ENCODE results near the gene TMEM236.

TMEM236 gene

DNA sequence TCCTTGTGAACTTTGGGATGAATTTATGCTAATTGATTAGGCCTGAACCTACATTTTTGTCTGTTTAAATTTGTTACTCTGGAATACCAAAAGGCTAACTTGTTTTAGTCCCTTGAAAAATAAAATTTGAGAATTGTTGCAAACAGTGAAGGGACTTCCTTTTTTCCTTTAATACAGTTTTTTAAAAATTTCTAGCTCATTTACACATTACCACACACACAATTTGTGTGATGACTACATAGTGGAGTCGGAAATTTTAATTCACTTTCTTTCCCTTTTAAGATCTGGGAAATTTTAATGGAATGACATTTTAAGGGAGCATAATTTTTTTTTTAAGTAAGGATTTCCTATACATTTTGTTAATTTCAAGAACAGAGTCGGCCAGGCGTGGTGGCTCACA is 8.6 kb upstream of the TMEM236 start:
- DNase-seq: no peak

DNA sequence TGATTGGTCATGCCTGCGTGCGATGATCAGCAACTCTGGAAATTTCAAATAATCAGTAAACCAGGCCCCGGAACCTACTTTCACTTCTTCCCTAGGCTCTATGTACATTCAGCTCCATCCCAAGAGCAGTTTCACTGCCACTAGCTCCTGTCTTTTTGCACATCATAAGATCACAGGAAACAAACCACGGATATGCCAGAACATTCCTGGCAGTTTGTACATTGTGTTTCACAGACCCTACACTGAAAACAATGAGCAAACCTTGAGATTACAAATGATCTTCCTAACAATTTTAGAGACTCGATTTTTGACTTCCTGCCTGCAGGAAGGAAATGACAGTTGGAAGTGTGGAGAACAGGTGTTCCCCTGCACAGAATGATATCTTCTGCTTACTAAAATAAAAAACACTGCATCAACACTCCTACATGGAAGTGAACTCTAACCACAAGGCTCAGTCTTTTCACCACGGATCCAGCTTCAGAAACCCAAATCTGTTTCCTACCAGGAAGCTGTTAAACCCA is 7.6 kb upstream of the TMEM236 start:
- DNase-seq: no peak

DNA sequence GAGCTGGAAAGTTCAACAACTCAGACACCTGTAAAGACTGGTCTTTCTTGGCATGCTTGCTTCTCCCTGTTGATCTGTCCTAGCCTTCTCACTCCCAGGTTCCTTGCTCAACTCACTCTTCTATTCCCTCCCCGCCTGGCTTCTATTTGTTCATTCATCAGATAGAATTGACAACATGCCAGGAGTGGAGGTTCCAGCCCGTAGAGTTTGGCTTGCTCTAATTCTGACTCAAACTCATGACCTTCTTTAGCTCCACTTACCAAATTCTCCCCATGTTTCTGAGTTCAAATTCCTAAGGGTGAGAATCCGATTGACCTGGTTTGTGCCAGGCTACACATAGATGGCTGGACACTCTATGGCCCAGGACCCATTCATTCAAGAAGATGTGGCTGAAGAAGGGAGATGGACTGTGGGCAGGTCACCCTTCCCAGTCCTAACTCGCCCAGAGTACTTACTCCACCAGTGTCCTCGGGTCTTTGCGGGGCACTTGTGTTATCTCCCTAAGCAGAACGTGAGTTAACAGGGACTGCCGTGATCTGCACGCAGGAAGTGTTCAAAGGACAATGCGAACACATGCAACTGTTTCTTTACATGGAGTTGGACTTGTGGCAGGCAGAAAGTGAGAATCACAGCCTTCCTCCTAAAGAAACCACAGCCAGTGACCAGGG is 4.0 kb upstream of the TMEM236 start:
- no peak for DNase-seq

DNA sequence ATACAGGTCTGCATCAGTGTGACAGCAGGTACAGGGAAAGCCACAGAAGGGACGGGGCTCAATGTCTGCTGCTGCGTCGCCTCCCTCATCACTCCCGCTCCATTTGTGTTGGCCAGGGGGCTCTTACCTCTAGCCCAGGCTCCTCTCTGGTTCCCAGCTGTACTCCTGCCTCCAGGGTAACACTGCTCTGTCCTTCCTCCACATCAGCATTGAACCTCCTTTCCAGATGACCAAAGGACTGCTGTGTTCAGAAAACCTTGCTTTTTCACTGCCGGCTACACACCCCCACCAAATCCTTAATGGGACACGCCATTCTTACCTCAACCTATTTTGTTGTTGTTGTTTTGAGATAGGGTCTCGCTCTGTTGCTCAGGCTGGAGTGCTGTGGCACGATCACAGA is 2.1 kb upstream of the TMEM236 start:
- DNase-seq: no peak

DNA sequence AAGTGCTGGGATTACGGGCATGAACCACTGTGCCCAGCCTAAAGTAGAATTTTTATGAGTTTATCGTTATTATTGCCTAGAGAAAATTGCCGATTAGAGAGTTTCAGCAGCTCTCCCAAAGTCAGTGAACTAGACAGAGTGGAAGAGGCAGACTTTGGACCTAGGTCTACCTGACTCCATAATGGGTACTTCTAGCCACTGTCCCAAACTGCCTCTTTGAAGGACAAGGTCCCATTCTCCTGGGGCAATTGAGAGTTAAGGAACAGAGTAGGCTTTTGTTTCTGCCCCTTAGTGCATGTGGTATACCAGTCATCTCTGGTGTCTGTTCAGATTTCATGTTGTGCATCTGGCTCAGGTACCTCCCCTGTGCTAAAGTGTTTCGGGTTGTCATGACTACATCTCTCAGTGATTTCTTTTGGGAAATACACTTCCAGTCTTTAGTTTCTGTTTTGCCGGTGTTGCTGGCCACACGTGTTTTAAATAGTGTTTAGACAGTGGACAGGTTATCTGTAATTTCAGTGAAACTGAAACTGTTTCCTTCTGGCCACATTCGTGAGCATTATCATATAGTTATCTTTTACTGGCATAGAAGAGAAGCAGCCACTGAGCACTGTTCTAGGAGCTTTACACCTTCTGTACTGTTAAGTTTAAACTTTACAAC is 4.7 kb downstream of the TMEM236 start:
- DNase-seq: no peak

DNA sequence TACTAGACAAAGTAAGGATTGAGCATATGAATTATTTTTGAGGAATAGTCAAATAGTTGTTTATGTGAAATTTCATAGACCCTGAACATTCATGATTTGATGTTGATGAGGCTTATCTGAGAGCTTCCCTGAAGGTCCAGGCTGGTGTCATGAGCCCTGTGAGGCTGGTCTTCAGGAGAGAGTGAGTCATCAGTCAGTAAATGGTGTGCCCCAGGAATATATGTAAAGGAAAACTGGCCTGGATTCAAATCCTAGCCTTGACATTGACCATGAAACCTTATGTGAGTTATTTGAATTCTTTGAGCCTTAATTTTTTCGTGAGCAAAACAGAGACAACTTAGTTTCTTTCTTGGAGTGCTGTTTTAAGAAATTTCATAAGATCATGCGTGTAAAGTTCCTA is 6.2 kb downstream of the TMEM236 start:
- no peak for DNase-seq

DNA sequence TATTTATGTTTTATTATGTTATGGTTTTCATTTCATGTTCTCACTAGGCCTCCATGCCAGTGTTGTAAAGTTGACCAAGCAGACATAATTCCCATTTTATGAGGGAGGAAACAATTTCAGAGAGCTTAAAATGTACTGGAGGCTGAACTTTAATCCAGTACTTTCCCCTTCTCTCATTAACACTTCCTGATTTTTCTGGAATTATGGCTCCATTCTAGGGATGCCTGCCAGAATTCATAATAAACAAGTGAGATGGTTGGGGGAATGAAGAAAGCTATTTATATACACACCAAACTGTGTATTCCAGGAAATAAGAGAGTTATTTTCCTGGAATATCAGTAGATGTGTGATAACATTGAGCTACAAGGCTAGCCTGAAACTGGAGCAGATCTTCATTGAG is 6.9 kb downstream of the TMEM236 start:
- no peak for DNase-seq

DNA sequence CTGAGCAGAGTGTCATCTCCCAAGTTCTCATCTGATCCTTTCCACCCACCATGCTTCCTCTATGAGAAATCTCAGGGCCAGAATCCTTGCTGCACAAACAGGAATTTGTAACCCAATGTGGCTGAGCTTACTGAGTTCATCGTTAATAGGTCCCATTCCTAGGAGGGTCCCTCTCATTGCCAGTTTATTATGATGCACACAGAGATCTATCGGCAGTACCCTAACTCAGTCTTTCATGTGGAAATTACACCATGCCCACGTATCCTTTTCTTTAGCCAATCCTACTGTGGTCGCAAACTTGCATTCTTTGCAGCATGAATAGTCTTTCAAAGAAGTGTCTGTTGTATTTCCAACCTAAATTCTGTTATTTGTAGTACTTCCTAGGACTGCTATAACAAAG is 12.1 kb downstream of the TMEM236 start:
- DNase-seq: no peak

DNA sequence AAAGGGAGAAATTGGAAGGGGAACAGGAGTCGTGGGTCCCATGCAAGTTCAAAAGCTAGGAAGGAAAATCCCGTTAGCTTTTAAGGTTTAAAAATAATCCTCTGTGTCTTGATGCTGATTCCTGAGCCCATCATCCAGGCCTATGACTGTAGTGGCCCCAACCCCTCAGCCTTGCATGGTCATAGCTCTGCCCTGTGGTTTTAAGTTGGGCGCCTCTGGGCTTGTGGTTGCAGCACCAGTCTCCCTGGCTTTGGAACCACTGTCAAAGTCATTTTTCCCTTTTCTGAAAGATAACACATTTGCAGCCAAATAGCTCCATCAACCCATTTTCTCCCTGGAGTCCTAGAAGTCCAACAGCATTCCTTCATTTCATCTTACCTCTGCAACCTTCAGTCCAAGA is 13.6 kb downstream of the TMEM236 start:
- DNase-seq: no peak

DNA sequence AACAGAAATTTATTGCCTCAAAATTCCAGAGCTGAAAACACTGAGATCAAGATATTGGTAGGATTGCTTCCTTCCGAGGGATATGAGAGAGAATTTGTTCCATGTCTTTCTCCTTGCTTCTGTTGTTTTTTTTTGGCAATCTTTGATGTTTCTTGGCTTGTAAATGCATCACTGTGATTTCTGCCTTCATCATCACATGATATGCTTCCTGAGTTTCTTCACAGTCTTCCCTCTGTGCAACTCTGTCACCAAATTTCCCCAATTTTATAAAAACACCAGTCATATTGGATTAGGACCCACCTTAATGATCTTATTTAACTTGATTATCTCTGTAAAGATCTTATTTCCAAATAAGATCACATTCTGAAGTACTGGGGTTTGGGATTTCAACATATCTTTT is 14.7 kb downstream of the TMEM236 start:
- no peak for DNase-seq

DNA sequence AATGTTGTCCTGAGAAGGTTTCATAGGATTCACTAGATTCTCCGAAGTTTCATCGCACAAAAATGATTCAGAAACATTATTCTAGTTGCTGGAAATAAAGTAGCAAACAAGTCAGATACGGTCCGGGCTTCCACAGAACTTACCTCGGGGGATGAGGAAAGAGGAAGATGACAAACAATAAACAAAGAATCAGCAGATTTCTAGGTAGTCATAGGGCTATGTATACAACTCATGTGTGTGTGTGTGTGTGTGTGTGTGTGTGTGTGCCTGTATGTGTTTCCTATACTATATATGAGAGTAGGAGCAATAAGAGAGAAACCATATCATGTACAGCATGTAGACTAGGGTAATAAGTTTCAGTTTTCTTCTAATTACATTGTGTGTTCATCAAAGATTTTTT is 16.5 kb downstream of the TMEM236 start:
- DNase-seq: peak in 1 of 2 donors; percentile 17

DNA sequence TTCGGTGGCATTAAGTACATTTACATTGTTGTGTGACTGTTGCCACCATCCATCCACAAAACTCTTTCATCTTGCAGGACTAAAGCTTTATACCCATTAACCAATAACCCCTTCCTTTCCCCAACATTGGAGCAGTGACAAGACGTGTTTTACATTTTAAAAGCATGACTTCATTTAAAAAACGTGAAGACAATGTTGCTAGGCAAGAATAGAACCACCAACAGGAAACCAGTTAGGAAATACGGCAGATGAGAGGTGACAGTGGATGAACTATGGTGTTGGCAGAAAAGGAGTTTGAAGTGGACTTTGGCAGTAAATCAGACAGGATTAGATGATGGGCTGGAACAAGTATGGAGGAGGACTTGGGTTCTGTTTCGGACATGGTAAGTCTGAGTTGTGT is 17.0 kb downstream of the TMEM236 start:
- no peak for DNase-seq

DNA sequence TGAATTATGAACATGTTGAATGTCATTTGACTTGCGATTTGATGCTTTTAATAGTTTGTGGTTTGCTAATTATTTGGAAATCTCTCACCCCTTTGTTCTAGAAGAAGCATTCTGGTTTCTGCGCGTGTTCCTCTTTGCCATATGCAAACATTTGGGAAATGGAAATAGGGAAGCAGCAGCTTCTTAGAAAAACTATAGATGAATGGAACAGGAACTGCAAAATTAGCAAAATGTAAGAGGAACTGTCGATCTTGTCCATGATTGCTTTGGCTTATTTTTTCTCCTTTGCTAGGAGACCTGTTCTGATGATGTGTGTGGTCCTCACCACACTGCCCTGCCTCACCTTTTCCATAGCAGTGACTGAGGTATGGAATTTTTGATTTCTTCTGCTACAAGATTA is 19.0 kb downstream of the TMEM236 start:
- DNase-seq: peak; percentile 13 to 15

DNA sequence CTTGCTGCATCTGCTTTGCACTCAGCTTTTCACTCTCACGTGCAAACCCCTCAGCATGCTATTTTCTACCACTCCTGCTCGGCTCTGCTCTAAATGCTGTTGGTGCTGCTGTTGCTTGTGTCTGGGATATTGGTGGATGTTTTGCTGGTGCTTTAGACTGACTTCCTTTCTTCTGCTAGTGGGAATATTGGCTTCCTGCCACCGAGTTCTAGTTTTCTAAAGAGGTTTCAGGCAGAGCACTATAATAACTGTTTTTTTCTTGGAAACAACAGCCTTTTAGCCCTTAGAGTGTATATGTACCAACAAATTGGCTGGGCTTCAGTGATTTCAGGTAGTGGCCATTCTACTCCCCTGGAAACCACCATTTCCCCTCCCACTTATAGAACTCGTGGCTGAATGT is 27.8 kb downstream of the TMEM236 start:
- DNase-seq: no peak

DNA sequence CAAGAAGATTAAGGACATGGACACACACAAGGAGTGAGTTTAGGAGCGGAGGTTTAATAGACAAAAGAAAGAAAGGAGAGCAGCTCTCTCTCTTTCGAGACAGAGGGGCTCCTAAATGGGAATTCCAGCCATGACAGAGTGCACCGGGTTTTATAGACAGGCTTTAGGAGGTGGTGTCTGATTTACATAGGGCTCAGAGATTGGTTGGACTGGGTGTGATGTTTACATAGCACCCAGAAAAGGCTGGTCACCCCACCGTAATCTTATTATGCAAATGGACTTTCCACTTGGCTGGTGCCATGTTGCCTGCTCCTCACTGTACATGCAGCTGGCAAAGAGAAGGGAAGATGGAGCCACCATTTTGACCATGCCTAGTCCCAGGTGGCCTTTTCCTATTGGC is 28.7 kb downstream of the TMEM236 start:
- DNase-seq: no peak

DNA sequence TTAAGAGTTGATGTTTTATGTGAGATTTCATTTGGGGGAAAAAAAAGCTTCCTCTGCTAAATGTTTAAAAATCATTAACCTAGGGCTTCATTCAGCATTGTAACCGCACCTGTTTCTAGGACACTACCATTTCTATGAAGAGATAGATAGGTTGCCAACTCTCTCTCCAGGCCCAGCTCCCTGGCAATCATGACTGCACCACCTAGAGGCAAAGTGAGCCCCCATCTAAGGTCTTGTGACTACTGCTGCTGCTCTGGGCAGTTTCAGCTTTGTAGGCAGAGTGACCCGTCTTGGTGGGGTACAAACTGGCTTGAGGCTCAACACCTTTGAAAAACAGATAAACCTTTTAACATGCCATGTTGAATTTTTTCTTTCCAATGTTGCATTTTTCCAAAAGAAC is 29.9 kb downstream of the TMEM236 start:
- DNase-seq: no peak

DNA sequence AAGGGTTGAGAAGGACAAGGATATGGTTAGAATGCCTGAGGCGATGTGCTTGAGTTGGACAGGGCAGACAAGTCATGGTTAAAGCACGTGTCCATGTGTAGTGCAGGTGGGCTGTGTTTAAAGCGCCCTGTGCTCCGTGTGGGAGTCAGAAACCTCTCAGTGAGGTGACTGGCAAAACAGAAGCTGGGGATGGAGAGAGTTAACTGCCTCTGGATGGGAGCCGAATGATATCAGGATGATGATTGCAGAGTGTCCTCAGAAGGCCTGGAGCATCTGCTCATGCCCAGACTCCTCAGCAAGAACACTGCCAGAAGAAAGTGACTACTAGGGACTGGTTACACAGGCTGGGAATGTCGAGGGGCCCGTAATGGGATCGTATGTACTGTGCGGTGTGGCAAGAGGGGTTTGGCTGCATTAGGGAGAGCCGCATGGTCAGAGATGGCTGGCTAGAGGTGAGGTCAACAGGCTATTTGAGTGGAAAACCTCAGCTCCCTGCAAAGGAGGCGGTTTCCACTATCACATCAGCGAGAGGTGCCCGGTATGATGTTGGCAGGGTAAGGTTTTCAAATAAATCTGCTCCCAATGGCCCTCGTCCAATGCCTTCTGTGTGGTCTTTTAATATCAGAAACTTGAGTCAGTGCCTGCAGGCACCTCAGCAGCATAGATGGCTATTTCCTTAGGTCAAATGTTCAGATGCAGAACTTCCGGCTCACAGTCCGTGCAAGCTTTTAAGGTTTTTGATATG is 31.1 kb downstream of the TMEM236 start:
- DNase-seq: no peak

DNA sequence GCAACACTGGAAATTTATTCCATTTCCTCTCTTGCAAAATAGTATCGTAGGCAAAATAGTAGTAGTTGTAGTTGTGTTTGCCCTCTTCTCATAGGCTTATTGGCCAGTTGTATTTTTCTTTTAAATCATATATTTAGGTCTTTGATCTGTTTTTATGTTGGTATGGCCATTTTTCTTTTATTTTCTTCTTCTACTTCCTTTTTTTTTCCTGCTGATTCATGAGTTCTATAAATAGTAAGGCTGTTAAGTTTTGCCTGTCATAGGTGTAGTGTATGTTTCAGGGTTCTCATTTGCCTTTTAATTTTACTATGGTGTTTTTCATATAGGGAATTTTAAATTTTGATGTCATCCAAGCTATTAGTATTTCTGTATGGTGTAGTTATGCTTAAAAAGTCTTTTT is 31.8 kb downstream of the TMEM236 start:
- no peak for DNase-seq

DNA sequence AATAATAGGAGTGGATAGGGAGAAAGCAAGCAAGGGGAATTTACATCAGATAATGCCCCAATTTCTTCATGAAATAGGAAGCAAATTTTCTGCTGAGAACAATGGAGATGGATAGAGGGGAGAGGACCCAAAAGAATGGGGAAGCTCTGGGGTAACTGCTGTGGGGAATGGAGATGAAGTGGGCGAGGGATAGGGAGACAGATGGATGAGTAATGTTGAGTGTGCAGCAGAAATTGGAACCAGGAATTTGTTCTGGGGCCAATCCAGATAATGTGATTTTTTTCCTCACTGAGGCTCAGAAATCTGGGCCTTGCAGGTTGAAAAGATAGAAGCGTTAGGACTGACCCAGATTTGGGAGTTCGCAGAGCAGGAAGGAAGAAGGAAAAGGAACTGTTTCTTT is 32.7 kb downstream of the TMEM236 start:
- DNase-seq: no peak

DNA sequence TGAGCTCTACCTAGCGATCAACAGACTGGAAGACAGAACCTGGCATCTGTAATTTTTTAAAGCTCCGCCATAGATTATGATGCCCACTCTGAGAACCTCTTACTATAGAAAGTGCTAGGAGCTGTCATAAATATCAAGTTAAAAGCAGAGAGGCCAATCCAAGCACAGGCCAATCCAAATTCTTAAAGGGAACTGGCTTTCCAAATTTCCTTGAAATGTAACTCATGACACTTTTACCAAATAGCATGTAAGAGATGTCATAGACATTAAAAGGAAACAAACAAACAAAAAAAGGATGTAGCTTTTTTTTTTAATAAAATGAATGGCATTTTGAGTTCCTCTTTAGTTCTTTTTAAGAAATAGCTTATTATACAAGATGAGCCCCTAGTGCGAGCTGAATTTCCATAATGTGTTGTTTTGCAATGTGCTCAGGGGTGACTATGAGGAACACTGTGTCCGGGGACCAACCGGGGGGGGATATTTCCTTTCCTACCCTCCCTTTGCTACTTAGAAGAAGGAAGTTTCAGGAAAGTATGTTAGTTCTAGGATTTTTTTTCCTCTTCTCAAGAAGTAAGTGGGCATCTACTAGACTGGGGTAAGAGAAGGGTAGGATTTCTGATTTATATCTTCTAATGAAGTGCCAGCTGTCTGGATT is 33.4 kb downstream of the TMEM236 start:
- DNase-seq: peak; percentile 11 to 51

DNA sequence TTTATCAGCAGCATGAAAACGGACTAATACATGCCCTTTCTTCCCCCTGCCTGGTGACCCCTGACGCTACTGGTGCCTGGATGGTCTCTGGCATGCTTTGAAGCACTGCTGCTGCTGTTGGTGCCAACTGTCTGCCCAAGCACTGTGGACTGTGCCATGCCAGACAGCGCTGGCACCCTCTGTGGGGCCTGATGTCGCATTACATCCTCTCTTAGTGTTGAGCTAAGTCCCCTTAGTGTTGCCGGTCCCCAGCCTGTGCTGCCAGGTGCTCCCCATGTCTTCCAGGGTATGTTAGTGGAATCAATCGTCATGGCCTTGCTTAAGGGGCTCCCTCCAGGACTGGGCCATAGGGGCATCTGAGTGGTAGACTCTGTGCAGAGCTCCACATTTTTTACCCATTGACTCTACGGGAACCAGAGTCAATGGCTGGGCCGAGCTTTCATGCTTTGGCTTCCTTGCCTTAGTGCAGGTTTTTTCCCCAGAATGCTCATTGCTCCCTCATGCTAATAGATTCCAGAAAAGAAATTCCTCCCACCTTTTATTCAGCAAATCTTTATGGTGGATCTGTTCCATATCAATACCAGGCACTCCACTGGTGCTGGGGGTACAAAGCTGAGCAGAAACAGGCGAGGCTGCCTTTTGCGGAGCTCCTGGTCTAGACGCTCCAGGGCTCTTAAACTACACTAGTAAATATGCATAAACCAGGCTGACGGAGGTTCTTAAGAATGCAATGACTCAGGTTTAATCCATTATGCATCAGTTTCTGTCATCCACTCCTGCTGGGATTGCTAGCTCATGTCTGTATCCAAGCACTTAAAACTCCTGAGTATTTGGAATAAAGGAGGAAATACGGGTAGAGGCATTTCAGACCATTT is 35.3 kb downstream of the TMEM236 start:
- no peak for DNase-seq

DNA sequence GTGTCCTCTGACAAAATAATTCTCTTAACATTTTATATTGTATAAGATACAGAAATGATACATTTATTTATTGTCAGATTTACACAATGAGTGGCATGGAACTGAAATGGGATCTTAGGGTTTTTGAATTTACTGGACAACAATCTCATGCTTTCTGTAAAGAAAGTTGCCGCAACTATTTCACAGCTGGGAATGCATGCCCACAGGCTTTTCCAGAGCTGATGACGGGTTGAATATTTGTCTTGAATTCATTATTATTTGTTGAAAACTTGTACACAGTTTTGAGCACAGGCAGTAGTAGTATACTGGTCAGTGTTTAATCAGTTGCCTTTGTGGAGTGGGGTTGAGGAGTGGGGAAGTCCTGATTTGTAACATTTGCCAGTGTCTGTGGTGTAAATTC is 36.6 kb downstream of the TMEM236 start:
- no peak for DNase-seq

DNA sequence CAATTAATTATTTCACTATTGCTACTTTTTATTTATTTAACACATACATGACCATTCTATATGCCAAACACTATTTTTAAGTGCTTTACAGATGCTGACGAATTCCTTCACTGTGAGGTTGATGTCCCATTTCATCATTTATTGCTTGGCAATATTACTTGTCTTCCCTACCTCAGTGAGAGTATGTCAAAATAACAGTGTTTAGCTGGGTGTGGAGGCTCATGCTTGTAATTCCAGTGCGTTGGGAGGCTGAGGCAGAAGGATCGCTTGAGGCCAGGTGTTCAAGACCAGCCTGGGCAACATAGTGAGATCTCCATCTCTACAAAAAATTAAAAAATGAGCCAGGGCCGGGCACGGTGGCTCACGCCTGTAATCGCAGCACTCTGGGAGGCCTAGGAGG is 37.4 kb downstream of the TMEM236 start:
- DNase-seq: no peak

Data from CD4-positive, alpha-beta T cell treated with Interleukin-4 for 1 hour (primary cell).